GM18498 (cell line): ENCODE measurements around the gene S100A4.

Source experiments
- ATAC-seq: cut with Tn5 transposase; IDR thresholded peaks from one replicate; pipeline ENCODE4 v1.9.1; 2021; ENCODE audit warnings: mild to moderate bottlenecking, moderate library complexity; ENCODE audit not compliant: unreplicated experiment

The S100A4 gene

GRCh38 chr1:153548722-153549688 is 3.4 kb upstream of the S100A4 start, which contains the start of gene S100A3:
Gene S100A3, minus strand, starts transcription at chr1:153549258. Its CDS starts 773 bp downstream, at chr1:153548485.
- no peak for ATAC-seq

DNA sequence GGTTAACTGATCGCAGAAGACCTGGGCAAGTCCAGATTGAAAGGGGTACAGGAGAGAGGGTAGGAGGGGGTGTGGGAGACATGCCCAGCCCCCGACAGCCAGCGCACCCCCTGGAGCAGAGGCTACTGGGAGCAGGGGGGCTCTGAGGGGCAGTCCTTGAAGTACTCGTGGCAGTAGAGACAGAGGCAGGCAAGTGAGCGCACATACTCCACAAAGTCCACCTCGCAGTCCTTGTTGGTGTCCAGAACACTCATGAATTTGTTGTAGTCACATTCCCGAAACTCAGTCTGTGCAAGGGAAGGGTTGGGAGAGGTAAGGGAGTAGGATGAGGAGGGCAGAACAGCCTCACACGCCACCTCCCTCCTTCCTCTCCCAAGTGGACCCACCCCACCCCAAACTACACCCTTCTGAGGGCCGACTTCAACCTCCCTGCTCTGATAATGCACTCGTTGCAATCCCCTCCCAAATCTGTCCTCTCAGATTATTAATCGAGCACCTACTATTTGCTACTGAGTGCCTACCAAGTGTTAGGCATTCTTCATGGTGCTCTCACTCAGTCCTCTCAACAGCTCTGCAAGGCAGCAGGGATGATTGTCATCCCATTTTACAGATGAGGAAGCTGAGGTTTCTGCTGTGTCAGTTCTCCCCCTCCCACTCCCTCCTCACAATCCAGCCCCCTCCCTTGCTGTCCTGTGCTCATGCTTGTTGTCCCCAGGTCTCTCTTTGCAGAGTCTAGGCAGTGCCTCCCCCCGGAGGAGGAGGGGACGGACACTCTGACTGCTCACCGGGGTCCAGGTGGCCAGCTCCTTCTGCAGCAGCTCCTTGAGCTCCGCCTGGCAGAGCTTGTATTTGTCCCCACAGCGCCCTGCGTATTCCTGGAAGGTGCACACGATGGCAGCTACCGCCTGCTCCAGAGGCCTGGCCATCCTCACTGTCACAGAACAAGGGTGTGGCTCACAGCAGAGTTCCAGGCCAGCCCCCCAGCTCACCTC is 2.2 kb upstream of the S100A4 start:
- ATAC-seq, result no peak

DNA sequence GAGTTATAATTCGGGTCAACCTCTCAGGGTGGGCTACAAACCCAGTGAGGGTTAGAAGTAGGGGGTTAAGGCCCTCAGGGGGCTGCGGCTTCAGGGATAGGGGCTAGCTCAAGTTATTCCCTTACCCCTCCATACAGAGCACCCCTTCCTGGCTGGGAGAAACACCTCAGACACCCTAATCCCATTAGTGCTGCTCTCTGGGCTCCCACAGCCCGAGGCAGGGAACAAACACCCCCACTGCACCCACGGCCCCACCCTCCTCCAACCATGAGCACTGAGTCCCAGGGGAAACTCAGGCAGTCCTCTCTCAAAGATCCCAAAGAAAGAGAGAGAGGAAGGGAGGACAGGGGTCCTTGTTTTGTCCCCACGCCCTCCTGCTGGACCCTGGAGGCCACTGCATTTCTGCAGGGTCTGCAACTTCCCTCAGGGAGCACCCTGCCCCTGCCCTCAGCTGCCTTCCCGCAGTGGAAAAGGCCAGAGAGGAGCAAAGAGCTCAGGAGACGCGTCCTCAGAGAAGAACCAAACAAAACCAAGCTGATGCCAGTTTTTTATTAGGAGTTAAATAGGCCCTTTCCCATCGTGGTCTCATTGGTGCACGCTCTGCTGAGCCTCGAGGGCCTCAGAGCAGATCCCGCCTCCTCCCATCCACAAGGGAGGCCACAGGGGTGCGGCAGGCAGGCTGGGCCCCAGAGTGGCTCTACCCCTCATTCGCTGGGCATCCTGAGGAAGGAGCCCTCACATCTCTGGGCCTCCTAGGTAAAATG is 1.4 kb upstream of the S100A4 start:
- no peak for ATAC-seq

DNA sequence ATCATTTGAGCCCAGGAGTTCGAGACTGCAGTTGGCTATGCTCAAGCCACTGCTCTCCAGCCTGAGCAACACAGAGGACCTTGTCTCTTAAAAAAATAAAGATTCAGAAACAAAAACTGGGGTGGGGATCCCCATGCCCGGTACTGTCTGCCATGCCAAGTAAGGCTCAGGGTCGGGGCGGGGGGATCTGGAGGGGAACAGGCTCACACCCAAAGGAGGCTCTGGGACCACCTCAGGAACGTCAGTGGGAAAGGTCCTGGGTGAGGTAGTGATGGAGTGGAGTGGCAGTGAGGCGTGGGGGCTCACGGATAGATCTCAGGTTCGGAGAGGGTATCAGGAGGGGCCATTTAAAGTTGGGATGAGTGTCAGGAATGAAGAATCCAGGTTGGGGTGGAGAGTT is 765 bp upstream of the S100A4 start:
- no peak for ATAC-seq

GRCh38 chr1:153544453-153545066 is 1.0 kb downstream of the S100A4 start:
- no peak for ATAC-seq

GRCh38 chr1:153543736-153544135 is 1.9 kb downstream of the S100A4 start:
- no peak for ATAC-seq

- ATAC-seq, result no peak
Observed at GRCh38 chr1:153542956-153543711, 2.5 kb downstream of the S100A4 start.

DNA sequence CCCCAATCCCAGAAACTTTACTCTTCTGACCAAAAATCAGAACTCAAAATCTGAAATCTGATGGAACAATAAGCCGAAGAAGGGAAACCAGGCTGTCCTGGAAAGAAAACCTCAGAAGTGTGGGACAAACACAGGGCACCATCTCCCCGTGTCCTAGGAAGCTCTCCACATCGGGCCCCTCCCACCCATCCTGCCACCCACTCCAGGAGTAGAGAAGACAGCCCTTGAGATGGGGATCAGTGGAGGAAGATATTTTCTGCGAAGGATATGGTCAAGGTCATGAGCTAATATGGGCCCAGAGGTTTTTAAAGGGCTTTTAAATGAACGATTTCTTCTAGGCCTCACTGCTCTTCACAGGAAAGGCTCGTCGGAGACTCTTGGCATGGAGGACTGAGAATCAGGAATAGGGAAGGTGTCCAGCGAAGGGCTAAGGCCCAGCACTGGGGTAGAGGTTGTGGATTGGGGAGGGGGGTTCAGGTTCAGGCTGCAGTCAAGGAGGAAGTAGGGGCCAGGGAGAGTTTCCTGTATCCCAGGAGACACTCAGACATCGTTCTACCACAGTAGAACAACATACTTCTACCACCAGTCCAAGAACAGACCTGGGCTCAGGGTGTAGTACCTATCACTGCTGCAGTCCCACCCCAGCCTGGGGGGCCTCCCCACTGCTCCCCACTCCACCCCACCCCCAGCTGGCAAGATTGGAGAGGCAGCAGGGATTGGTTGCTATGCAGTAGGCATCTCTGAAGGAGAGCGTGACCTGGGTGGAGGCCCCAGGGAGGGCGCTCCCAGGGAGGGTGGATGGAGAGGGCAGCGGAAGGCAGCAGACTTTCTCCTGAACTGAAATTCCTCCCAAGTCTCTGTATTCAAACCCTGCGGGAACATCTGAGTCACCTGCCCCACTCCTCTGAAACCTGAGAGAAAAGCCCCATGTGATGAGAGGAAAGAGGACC is 3.7 kb downstream of the S100A4 start:
- ATAC-seq, result no peak

GRCh38 chr1:153540394-153541361 is 4.9 kb downstream of the S100A4 start, which contains the start of gene S100A5:
Gene S100A5, minus strand, starts transcription at chr1:153540934. Its CDS starts 743 bp downstream, at chr1:153540191.
- ATAC-seq, result no peak

DNA sequence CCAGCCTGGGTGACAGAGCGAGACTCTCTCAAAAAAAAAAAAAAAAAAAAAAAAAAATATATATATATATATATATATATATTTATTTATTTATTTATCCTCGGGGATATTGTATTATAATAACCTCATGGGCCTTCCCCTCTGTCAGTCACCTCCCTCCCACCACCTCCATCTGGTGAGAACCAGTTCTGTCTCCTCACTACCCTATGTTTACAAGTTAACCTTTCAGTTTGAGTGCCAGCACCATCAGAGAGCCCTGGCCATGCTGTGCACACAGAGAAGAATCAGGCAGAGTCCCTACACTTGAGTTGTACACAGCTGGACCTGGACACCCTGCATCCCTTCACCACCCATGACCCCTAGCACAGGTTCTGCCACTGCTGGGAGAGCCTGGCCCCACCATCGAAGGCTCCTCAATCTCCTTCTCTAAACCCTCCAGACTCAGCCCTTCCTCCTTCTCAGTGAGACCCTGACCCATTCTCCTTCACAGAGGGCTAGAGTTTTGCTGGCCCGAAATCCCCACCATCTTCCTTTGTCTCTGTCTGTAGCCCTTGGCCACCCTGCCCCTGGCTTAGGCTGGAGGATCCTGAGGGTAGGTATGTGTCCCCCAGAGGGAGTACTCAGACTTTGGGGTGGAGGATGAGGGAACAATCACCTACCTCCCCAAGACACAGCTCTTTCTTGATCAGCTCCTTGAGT is 6.1 kb downstream of the S100A4 start:
- no peak for ATAC-seq

DNA sequence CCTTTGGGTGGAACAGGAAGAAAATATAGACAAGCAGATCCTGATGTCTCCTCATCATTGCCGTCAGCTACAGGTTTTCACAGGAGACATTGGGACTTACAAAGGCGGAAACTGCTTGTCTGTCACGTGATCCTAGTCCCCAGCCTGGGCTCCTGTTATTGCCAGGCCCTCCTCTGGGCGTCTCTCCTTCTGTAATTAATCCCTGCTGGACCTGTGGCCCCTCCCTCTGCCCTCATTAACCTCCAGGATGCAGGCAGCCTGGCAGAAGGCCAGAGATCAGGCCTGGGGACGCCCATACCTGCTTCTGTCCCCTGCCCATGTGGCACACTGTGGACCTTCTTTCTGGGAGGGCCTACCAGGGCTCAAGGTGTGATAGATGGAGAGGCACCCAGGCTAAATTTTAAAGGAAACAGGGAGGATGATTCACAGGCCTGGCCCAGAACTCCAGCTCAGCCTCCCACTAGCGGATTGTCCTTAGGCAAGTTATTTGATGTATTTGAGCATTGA is 7.2 kb downstream of the S100A4 start:
- ATAC-seq, result no peak

- ATAC-seq, result no peak
Observed at GRCh38 chr1:153537376-153537730, 8.3 kb downstream of the S100A4 start.

GRCh38 chr1:153536671-153537375 is 8.8 kb downstream of the S100A4 start:
- ATAC-seq, result no peak

GRCh38 chr1:153536012-153536670 is 9.5 kb downstream of the S100A4 start:
- ATAC-seq, result no peak
